ENCODE results near the gene ALDH16A1. TPM values are rescaled to one million over a fixed set of nuclear protein-coding genes. Genes with fewer than 3 reads are reported as not detected.

ALDH16A1 gene
- total and polyA plus RNA-seq, 2 experiments from 2014 or later = 29.9 to 38.7 TPM

DNA sequence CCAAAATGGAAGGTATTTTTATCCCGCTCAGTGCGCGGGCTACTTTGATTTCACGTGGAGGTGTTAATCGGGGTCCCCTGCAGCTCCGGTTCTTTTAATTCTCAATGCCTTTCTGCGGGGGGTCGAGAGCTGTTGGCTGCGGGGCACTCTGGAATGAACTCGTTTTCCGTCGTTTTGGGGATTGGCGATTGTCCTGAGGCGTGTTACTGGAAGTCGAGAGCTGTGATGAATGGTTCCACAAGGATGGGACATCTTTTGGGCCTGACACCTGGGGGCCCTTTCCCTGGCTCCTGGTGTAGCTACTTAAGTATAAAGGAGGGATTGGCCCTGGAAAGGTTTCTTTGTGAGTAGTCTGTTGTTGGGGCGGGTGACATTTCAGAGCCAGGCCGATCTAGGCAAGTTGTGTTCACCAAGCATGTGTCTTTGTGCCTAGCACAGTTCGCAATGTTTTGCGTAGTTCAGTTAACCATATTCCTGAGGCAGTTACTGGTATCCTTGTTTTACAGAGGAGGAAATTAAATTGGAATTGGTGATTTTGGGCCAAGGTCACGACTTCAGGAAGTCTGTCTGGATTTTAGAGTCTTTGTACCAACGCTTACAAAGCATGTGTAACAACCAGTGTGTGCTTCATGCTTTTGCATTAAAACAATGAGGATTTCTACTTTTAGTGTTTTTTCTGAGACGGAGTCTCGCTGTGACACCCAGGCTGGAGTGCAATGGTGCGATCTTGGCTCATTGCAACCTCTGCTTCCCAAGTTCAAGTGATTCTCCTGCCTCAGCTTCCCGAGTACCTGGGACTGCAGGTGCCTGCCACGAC, 35.2 kb downstream of the ALDH16A1 start:
- Histone ChIP-seq H3K4me2 (peak overlapping the region; percentile 98), H3K9me3 (ENCODE audit: low read depth) (no peaks in the 10 kb centered on the region), H3K36me3 (replicated peaks; ENCODE audit: insufficient read depth, low read depth) (peaks cover 5% of the 10 kb centered on the region), H3K9me2 (replicated peaks; ENCODE audit: insufficient read depth) (no peaks in the 10 kb centered on the region), H3K27me3 (no peaks in the 10 kb centered on the region), H3K4me1 (ENCODE audit: insufficient read depth) (peaks cover 20% of the 10 kb centered on the region), H3K79me2 (peaks cover 37% of the 10 kb centered on the region), H3K4me3 (peak overlapping the region; percentile 58), H2AFZ (no peak overlapping the region), H4K20me1 (ENCODE audit: insufficient read depth, poor library complexity, severe bottlenecking) (peaks cover 33% of the 10 kb centered on the region), H3K27ac (peak overlapping the region; percentile 82)
- TF ChIP-seq EZH2phosphoT487 (IDR thresholded peaks at IDR 0.05; ENCODE audit: low read depth, severe bottlenecking, unreplicated experiment) (no peak), EZH2 (IDR thresholded peaks at IDR 0.05; ENCODE audit: borderline replicate concordance) (no peak)
- TF ChIP-seq, protein P1, sequence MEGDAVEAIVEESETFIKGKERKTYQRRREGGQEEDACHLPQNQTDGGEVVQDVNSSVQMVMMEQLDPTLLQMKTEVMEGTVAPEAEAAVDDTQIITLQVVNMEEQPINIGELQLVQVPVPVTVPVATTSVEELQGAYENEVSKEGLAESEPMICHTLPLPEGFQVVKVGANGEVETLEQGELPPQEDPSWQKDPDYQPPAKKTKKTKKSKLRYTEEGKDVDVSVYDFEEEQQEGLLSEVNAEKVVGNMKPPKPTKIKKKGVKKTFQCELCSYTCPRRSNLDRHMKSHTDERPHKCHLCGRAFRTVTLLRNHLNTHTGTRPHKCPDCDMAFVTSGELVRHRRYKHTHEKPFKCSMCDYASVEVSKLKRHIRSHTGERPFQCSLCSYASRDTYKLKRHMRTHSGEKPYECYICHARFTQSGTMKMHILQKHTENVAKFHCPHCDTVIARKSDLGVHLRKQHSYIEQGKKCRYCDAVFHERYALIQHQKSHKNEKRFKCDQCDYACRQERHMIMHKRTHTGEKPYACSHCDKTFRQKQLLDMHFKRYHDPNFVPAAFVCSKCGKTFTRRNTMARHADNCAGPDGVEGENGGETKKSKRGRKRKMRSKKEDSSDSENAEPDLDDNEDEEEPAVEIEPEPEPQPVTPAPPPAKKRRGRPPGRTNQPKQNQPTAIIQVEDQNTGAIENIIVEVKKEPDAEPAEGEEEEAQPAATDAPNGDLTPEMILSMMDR (IDR thresholded peaks at IDR 0.05; ENCODE audit: poor library complexity) = no peak
- peak; percentile 8 for DNase-seq (ENCODE audit: low spot score)
- 1% methylated on average over 26 of the region's 26 CpGs for WGBS (ENCODE audit: low lambda C conversion rate, missing lambda C conversion rate)

DNA sequence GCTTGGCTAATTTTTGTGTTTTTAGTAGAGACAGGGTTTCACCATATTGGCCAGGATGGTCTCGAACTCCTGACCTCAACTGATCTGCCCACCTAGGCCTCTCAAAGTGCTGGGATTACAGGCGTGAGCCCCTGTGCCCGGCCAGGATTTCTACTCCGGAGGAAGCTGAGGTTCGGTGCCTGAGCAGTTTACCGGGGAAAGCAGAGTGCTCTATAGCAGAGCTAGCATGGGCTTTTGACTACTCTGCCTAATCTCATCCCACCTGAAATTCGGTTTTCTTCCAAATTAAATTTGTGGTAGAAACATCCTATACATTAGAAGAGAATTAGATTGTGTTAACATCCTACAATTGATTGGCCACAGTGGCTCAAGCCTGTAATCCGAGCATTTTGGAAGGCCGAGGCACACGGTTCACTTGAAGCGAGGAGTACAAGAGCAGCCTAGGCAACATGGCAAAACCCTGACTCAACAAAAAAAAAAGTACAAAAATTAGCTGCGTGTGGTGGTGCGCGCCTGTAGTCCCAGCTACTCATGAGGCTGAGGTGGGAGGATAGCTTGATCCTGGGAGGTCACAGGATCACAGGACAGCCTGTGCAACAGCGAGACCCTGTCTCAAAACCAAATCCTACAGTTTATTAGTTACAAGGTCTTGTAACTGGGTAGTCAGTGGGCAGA, 36.0 kb downstream of the ALDH16A1 start:
- WGBS (ENCODE audit: low lambda C conversion rate, missing lambda C conversion rate) = 22% methylated on average over 15 of the region's 15 CpGs
- H3K4me3 ChIP-seq = peak overlapping the region; percentile 58
- no peak for DNase-seq (ENCODE audit: low spot score)
- no peaks in the 10 kb centered on the region for H3K27me3 ChIP-seq
- no peak for TF ChIP-seq EZH2phosphoT487 (IDR thresholded peaks at IDR 0.05; ENCODE audit: low read depth, severe bottlenecking, unreplicated experiment)
- no peak for TF ChIP-seq EZH2 (IDR thresholded peaks at IDR 0.05; ENCODE audit: borderline replicate concordance)
- TF ChIP-seq, protein P1 (IDR thresholded peaks at IDR 0.05; ENCODE audit: poor library complexity) = no peak
- peaks cover 33% of the 10 kb centered on the region for H4K20me1 ChIP-seq (ENCODE audit: insufficient read depth, poor library complexity, severe bottlenecking)
- no peaks in the 10 kb centered on the region for H3K9me3 ChIP-seq (ENCODE audit: low read depth)
- H2AFZ ChIP-seq = no peak overlapping the region
- peaks cover 37% of the 10 kb centered on the region for H3K79me2 ChIP-seq
- peaks cover 5% of the 10 kb centered on the region for H3K36me3 ChIP-seq (replicated peaks; ENCODE audit: insufficient read depth, low read depth)
- peak overlapping the region; percentile 98 for H3K4me2 ChIP-seq
- peak overlapping the region; percentile 82 for H3K27ac ChIP-seq
- no peaks in the 10 kb centered on the region for H3K9me2 ChIP-seq (replicated peaks; ENCODE audit: insufficient read depth)
- peaks cover 20% of the 10 kb centered on the region for H3K4me1 ChIP-seq (ENCODE audit: insufficient read depth)

DNA sequence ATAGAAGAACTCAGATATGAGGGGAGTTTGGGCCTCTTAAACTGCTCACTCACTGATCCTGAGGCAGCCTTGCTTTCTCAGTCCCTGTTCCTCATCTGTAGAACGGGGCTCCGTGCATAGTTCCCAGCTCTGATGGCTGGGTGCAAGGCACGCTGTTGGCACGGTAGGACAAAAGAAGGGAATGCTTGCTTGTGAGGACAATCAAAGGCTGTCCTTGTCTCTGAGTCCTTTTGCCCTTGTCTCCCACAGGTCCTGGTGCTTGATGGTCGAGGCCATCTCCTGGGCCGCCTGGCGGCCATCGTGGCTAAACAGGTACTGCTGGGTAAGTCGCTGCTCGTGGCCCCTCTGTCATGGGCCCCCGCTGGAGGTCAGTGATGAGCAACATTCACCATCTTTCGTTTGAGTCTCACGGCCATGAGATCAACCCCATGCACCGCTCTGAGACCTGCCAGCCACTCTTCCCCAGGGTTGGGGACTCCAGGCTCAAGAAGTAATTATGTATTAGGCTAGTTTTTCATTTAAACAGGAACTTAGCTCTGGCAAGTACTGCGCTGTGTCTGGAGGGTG, 36.7 kb downstream of the ALDH16A1 start:
- Histone ChIP-seq H4K20me1 (ENCODE audit: insufficient read depth, poor library complexity, severe bottlenecking) (peaks cover 33% of the 10 kb centered on the region), H3K9me3 (ENCODE audit: low read depth) (no peaks in the 10 kb centered on the region), H3K79me2 (peaks cover 37% of the 10 kb centered on the region), H3K36me3 (replicated peaks; ENCODE audit: insufficient read depth, low read depth) (peaks cover 5% of the 10 kb centered on the region), H2AFZ (no peak overlapping the region), H3K4me3 (peak overlapping the region; percentile 58), H3K27me3 (no peaks in the 10 kb centered on the region), H3K9me2 (replicated peaks; ENCODE audit: insufficient read depth) (no peaks in the 10 kb centered on the region), H3K27ac (peak overlapping the region; percentile 82), H3K4me1 (ENCODE audit: insufficient read depth) (peaks cover 20% of the 10 kb centered on the region), H3K4me2 (peak overlapping the region; percentile 98)
- no peak for TF ChIP-seq EZH2phosphoT487 (IDR thresholded peaks at IDR 0.05; ENCODE audit: low read depth, severe bottlenecking, unreplicated experiment)
- TF ChIP-seq EZH2 (IDR thresholded peaks at IDR 0.05; ENCODE audit: borderline replicate concordance) = no peak
- TF ChIP-seq, protein P1 (IDR thresholded peaks at IDR 0.05; ENCODE audit: poor library complexity) = no peak
- WGBS (ENCODE audit: low lambda C conversion rate, missing lambda C conversion rate) = 82% methylated on average over 15 of the region's 15 CpGs
- no peak for DNase-seq (ENCODE audit: low spot score)
